ENCODE measurements around the gene BTBD2. TPM values are rescaled to one million over a fixed set of nuclear protein-coding genes. Genes with fewer than 3 reads are reported as not detected.
"Not testable (repeated sequence)": the region's sequence is repeated elsewhere in the genome, so short reads cannot be mapped to it uniquely, and the experiment has no call there.

The BTBD2 gene
- total RNA-seq, 1 experiment from 2014 or later, result 65.3 TPM

DNA sequence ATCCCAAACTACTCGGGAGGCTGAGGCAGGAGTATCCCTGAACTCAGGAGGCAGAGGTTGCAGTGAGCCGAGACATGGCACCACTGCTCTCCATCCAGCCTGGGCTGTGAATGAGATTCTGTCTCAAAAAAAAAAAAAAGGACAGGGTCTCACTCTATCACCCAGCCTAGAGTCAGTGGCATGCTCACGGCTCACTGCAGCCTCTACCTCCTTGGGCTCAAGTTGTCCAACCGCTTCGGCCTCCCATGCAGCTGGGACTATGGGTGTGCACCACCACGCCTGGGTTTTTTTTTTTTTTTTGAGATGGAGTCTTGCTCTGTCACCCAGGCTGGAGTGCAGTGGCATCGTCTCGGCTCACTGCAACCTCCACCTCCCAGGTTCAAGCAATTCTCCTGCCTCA, 20.9 kb upstream of the BTBD2 start:
- BruUV-seq (replicated peaks), result no TSS peak
- CTCF ChIA-PET, result interaction anchor here (0.6 to 0.7 kb wide), 2 partner anchors 34 to 803 kb away, joined by 3 read pairs; no protein-coding TSS in a partner anchor
- Mint-ChIP-seq H3K9me3 (ENCODE audit: low read depth, unreplicated experiment) (peaks cover 2% of the 10 kb centered on the region), H3K27ac (ENCODE audit: unreplicated experiment) (no peak overlapping the region), H3K4me1 (ENCODE audit: low read depth, unreplicated experiment) (peaks cover 11% of the 10 kb centered on the region), H3K27me3 (ENCODE audit: unreplicated experiment) (no peaks in the 10 kb centered on the region), H3K4me3 (ENCODE audit: low read depth, unreplicated experiment) (no peak overlapping the region), H3K36me3 (ENCODE audit: insufficient read depth, unreplicated experiment) (peaks cover 34% of the 10 kb centered on the region)
- TF ChIP-seq, protein P1, sequence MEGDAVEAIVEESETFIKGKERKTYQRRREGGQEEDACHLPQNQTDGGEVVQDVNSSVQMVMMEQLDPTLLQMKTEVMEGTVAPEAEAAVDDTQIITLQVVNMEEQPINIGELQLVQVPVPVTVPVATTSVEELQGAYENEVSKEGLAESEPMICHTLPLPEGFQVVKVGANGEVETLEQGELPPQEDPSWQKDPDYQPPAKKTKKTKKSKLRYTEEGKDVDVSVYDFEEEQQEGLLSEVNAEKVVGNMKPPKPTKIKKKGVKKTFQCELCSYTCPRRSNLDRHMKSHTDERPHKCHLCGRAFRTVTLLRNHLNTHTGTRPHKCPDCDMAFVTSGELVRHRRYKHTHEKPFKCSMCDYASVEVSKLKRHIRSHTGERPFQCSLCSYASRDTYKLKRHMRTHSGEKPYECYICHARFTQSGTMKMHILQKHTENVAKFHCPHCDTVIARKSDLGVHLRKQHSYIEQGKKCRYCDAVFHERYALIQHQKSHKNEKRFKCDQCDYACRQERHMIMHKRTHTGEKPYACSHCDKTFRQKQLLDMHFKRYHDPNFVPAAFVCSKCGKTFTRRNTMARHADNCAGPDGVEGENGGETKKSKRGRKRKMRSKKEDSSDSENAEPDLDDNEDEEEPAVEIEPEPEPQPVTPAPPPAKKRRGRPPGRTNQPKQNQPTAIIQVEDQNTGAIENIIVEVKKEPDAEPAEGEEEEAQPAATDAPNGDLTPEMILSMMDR (IDR thresholded peaks at IDR 0.05; ENCODE audit: unreplicated experiment), result no peak
- intact Hi-C loops (cut with micrococcal nuclease; ENCODE audit: unreplicated experiment), result no loop called here
- DNase-seq, result no peak

DNA sequence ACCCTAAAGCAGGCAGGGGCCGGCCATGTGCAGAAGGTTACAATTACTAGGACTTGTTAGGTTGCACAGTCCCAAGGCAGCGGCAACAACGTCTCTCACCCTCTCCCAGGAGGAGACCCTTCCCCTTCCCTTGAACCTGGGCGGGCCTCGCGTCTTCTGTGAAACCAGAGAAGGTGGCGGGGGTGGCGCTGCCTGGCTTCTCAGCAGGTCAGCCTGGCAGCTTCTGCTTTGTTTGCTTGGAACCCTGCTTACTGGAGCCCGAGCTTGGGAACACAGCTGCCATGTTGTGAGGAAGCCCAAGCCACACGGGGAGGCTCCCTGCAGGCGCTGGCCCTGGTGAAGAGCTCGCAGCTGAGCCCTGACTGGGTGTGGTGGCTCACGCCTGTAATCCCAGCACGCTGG, 20.1 kb upstream of the BTBD2 start:
- no TSS peak for BruUV-seq (replicated peaks)
- DNase-seq, result no peak
- CTCF ChIA-PET, result interaction anchor here (0.7 kb wide), 1 partner anchor 804 kb away, joined by 3 read pairs; no protein-coding TSS in a partner anchor
- TF ChIP-seq, protein P1 (IDR thresholded peaks at IDR 0.05; ENCODE audit: unreplicated experiment), result no peak
- no peaks in the 10 kb centered on the region for H3K27me3 Mint-ChIP-seq (ENCODE audit: unreplicated experiment)
- no peak overlapping the region for H3K27ac Mint-ChIP-seq (ENCODE audit: unreplicated experiment)
- peaks cover 2% of the 10 kb centered on the region for H3K9me3 Mint-ChIP-seq (ENCODE audit: low read depth, unreplicated experiment)
- H3K4me3 Mint-ChIP-seq (ENCODE audit: low read depth, unreplicated experiment), result no peak overlapping the region
- H3K36me3 Mint-ChIP-seq (ENCODE audit: insufficient read depth, unreplicated experiment), result peaks cover 31% of the 10 kb centered on the region
- intact Hi-C loops (cut with micrococcal nuclease; ENCODE audit: unreplicated experiment), result no loop called here
- H3K4me1 Mint-ChIP-seq (ENCODE audit: low read depth, unreplicated experiment), result peaks cover 11% of the 10 kb centered on the region

DNA sequence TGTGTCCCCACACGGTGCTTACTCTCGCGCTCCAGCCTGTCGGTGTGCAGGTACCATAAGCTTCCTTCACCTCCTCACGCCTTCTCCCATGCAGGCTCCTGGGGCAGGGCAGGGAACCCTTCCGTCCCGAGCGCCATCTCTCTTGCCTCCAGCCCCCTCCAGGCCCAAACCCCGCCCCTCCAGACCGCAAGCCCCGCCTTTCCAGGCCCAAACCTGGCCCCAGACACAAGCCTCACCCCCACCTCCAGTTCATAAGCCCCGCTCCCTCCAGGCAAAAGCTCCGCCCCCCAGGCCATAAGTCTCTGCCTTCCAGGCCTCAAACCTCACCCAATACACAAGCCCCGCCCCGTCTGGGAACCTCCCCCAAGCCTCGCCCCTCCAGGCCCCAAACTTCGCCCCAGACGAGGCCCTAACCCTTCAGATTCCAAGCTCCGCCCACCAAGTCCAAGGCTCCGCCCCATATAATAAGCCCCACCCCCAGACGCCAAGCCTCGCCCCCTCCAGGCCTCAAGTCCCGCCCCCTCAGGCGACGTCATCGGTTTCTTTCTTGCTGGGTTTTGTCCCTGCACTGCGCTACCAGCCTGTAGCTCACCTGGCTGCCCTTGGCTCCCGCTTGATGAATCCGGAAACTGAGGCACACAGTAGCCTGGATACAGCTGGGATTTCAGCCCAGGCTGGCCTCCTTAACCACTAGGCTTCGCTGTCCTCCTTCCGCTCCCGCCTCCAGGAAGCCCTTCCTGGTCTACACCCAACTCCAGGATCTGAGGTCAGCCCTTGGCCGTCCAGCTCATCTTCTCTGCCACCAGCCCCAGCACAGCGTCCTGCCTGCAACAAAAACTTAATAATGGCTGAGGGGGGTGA, 19.4 kb upstream of the BTBD2 start:
- Mint-ChIP-seq H3K4me1 (ENCODE audit: low read depth, unreplicated experiment) (peaks cover 11% of the 10 kb centered on the region), H3K36me3 (ENCODE audit: insufficient read depth, unreplicated experiment) (peaks cover 31% of the 10 kb centered on the region), H3K9me3 (ENCODE audit: low read depth, unreplicated experiment) (peaks cover 2% of the 10 kb centered on the region), H3K4me3 (ENCODE audit: low read depth, unreplicated experiment) (no peak overlapping the region), H3K27me3 (ENCODE audit: unreplicated experiment) (no peaks in the 10 kb centered on the region), H3K27ac (ENCODE audit: unreplicated experiment) (no peak overlapping the region)
- intact Hi-C loops (cut with micrococcal nuclease; ENCODE audit: unreplicated experiment), result no loop called here
- CTCF ChIA-PET, result interaction anchor here (0.7 kb wide), 1 partner anchor 1387 kb away, joined by 5 read pairs; no protein-coding TSS in a partner anchor
- TF ChIP-seq, protein P1 (IDR thresholded peaks at IDR 0.05; ENCODE audit: unreplicated experiment), result no peak
- DNase-seq, result no peak
- no TSS peak for BruUV-seq (replicated peaks)

DNA sequence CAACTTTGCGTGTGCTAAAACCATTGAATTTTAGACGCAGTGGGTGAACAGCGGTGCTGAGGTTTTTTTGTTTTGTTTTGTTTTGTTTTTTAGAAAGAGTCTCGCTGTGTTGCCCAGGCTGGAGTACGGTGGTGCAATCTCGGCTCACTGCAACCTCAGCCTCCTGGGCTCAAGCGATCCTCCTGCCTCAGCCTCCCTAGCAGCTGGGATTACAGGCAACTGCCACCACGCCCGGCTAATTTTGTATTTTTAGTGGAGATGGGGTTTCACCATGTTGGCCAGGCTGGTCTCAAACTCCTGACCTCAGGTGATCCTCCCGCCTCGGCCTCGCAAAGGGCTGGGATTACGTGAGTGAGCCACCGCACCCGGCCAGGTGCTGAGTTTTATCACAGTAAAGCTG, 18.7 kb upstream of the BTBD2 start:
- CTCF ChIA-PET; intact Hi-C loops (cut with micrococcal nuclease; ENCODE audit: unreplicated experiment); H3K27ac Mint-ChIP-seq (ENCODE audit: unreplicated experiment); H3K9me3 Mint-ChIP-seq (ENCODE audit: low read depth, unreplicated experiment); BruUV-seq (replicated peaks); DNase-seq; H3K27me3 Mint-ChIP-seq (ENCODE audit: unreplicated experiment); H3K4me3 Mint-ChIP-seq (ENCODE audit: low read depth, unreplicated experiment): not testable (repeated sequence)
- H3K4me1 Mint-ChIP-seq (ENCODE audit: low read depth, unreplicated experiment), result peaks cover 11% of the 10 kb centered on the region
- H3K36me3 Mint-ChIP-seq (ENCODE audit: insufficient read depth, unreplicated experiment), result peaks cover 27% of the 10 kb centered on the region

DNA sequence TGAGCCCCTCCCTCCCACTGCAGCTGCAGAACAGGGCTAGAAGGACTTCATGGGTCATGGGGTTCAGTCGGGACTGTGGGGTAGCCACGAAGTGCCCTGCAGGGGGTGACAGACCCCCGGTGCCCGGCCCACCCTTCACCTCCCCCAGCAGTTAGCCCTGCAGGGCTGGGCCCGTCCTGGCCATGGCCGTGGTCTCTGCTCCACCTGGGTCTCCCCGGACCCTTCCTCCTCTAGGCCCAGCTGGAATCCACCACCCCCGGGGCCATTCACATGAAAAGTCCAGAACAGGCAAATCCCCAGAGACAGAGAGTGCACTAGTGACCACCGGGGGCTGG, 18.3 kb upstream of the BTBD2 start:
- H3K36me3 Mint-ChIP-seq (ENCODE audit: insufficient read depth, unreplicated experiment), result peaks cover 22% of the 10 kb centered on the region
- DNase-seq, result no peak
- intact Hi-C loops (cut with micrococcal nuclease; ENCODE audit: unreplicated experiment), result no loop called here
- H3K27ac Mint-ChIP-seq (ENCODE audit: unreplicated experiment), result no peak overlapping the region
- no peak overlapping the region for H3K4me3 Mint-ChIP-seq (ENCODE audit: low read depth, unreplicated experiment)
- H3K9me3 Mint-ChIP-seq (ENCODE audit: low read depth, unreplicated experiment), result peaks cover 2% of the 10 kb centered on the region
- CTCF ChIA-PET, result no interaction called here
- no TSS peak for BruUV-seq (replicated peaks)
- TF ChIP-seq, protein P1 (IDR thresholded peaks at IDR 0.05; ENCODE audit: unreplicated experiment), result no peak
- peaks cover 11% of the 10 kb centered on the region for H3K4me1 Mint-ChIP-seq (ENCODE audit: low read depth, unreplicated experiment)
- no peaks in the 10 kb centered on the region for H3K27me3 Mint-ChIP-seq (ENCODE audit: unreplicated experiment)
